ENCODE measurements around the gene EIF2AK3.

GRCh38 chr2:88585969-88586368 lies 41.3 kb downstream of the EIF2AK3 start:
- TF ChIP-seq EZH2 (IDR thresholded peaks at IDR 0.05; ENCODE audit: insufficient read depth, poor library complexity, severe bottlenecking) (no peak), EZH2phosphoT487 (IDR thresholded peaks at IDR 0.05; ENCODE audit: insufficient read depth, low read depth) (no peak)

Data from GM23248 (cell line).